HTR-8/SVneo (cell line): ENCODE results near the gene OSBPL6.
A peak's percentile ranks its signal among the peaks of the same experiment; 100 is the strongest.
"Not testable (repeated sequence)": the region's sequence is repeated elsewhere in the genome, so short reads cannot be mapped to it uniquely, and the experiment has no call there.

Experiments used
- DNase-seq: peaks from one replicate; pipeline ENCODE4 v3.0.0; 2011; ENCODE audit warnings: low spot score, mixed read lengths; ENCODE audit not compliant: insufficient read length
- FAIRE-seq: peaks from 2 replicates; lab custom pipeline; 2011; peaks lifted over from hg19 to GRCh38; lab: Jason Lieb, UNC

OSBPL6 gene

GRCh38 chr2:178292586-178292985 is 98.3 kb downstream of the OSBPL6 start:
- DNase-seq = no peak
- no peak for FAIRE-seq

GRCh38 chr2:178295115-178295514 is 100.8 kb downstream of the OSBPL6 start:
- DNase-seq (no peak), FAIRE-seq (no peak)

DNA sequence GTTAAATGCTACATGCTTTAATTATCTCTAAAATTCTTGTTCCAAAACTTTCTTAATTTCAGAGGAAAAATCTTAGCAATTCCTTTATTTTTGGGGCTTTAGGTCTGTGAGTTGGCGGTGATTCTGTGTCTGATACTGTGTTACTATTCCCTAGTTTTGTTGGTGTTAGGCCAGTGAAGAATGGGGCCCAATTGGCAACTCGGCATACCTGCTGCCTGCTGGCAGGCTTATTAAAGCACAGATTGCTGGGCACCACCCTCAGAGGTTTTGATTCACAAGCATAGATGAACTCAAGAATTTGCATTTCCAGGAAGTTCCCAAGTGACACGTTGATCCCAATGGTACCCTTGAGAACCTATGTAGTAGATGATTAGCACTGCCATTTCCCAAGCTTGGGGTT is 101.6 kb downstream of the OSBPL6 start:
- DNase-seq (no peak), FAIRE-seq (no peak)

- DNase-seq (no peak), FAIRE-seq (no peak)
Measured at GRCh38 chr2:178296394-178297090, 102.2 kb downstream of the OSBPL6 start.

DNA sequence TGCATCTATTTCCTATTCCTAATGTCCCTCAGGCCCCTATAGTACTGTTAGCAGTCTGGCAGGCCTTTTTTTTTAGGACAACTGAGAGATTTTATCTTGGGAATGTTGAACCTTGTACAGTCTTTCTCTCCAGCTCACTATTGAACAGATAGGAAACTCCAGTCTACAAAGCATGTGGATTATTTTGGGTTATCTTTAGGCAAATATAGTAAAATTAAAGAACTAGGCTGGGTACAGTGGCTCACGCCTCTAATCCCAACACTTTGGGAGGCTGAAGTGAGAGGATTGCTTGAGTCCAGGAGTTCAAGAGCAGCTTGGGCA is 102.7 kb downstream of the OSBPL6 start:
- no peak for FAIRE-seq
- DNase-seq = no peak

DNA sequence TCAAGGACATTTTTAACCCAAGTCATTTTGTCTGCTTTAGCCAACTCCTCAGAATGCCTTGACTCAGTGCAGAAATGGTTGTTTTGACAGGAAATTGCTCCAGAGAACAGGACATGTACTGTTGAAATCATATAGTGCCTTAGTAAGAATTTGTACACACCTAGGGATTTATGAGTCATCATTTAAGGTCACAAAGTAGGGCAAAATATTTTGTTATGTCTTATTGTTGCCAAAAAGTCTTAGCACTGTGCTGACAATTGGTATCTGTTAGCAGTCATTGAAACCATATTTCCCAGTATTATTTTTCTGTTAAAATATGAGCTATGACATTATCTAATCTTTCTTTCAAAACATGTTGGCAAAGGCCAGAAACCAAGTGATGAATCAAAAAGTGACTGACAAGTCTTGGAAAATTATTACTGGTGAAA is 104.5 kb downstream of the OSBPL6 start:
- FAIRE-seq (no peak), DNase-seq (no peak)

DNA sequence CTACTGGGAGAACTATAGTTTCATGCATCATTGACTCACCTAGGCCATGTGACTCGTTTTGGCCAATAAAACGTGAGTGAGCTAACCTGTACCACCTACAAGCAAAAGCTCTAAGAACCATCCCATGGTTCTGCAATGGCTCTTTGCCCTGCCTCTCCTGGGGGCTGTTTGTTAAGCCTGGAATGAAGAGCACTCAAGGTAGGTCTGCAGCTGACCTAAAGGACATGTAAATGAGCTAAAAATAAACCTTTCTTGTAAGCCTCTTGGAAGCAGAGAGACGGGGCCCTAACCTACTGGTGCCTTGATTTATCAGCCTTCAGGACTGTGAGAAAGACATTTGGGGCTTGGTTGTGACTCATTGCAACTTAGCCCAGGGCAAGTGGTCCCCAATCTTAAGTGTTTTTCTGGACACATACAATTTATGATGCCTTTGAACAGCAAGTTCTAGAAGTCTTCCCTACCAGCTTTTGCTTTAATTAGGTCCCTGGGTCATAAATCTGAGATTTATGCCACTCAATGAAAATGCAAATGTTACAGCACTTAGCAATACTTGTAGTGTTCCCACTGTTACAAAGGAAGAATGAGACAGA is 107.4 kb downstream of the OSBPL6 start:
- DNase-seq (no peak), FAIRE-seq (no peak)

DNA sequence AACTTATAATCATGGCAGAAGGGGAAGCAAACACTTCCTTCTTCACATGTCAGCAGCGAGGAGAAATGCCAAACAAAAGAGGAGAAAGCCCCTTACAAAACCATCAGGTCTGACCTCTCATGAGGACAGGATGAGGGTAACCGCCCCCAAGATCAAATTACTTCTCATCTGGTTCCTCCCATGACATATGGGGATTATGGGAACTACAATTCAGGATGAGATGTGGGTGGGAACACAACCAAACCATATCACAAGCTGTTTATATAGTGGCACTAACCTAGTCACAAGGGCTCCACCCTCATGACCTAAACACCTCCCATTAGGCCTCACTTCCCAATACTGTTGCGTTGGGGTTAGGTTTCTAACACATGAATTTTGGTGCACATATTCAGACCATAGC is 110.0 kb downstream of the OSBPL6 start:
- FAIRE-seq (no peak), DNase-seq (no peak)

- DNase-seq (peak; percentile 6), FAIRE-seq (no peak)
Measured at GRCh38 chr2:178306352-178307073, 112.2 kb downstream of the OSBPL6 start.

GRCh38 chr2:178307650-178308049 is 113.3 kb downstream of the OSBPL6 start:
- FAIRE-seq (no peak), DNase-seq (no peak)

GRCh38 chr2:178309541-178309940 is 115.2 kb downstream of the OSBPL6 start:
- FAIRE-seq (no peak), DNase-seq (no peak)

DNA sequence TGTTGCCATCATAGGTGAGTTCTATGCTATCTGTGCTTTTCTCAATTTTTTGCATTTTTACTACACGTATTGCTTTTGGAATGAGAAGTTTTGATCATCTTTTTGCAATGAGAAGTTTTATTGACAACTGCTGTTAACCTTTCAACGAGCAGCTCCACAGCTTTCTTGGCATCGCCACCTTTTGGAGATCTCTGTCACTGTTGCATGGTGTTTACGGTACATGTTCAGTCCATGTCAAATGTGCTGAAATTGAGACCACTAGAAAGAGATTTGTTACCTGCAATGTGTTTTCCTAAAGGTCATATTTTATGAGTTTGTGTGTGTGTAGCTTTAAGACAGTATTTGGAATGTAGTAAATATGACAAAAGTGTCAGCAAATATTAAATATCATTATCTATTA is 120.8 kb downstream of the OSBPL6 start:
- FAIRE-seq = no peak
- DNase-seq = no peak

DNA sequence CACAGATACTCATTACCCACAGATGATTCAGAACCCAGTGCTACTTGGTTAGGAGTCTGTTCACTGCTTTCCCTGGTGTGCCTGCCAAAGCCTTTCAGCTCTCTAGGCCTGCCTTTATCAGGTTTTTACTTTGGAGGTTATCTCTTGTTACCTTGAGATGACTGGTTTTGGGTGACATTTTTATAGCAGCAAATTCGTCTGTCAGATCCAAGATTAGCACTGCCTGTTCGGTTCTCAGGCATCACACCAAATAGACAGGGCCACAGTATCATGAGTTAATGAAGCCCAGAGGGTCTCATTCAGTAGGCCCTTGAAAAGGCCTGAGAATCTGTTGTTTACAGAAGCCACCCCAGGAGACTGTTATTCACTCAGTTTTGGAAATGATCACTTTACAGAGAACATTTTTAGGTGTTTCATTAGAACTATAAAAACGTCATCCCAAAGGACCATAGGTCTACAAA is 121.2 kb downstream of the OSBPL6 start:
- DNase-seq (no peak), FAIRE-seq (no peak)

DNA sequence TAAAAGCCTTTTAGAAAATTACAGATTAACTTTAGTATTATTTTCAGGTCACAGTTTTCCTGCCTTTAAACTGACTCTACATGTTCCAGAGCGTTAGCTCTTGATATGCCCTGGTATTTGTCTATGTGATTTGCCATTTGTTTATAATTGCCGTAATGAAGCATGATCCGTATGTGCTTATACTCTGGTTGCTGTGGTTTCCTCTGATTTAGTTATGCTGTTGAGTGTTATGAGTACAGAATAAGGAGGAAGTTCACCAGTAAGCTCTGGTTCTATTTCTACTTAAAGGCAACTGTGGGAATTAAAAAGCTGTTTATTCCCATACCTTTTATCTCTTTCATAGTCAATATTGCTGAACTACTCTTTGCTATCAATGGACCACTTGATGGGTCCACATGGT is 123.5 kb downstream of the OSBPL6 start:
- no peak for DNase-seq
- no peak for FAIRE-seq

DNA sequence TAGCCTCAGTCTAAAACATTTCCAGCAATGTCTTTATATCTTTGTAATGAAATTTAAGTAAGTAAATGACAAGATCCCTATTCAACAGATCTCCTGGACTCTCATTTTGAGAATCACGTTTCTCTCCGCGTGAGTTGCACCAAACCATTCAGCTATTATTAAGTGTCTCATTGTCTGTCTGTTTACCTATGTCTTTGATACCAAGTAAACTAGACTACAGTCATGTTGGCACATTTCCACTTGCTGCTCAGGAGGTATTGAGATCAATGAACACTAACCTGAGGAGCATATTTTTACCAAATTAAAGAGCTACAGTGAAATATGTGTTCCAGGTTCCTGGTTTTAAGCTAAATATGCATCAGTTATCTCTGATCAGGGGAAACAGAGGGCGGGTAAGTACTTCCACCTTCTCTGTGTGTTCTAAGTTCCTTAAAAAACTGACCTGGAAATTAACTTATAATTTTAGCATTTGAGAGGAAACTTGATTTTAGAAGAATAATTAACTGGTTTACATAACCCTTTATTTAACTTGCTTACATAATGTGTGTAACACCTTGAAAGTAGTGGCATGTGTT is 125.8 kb downstream of the OSBPL6 start:
- no peak for DNase-seq
- FAIRE-seq = no peak

DNA sequence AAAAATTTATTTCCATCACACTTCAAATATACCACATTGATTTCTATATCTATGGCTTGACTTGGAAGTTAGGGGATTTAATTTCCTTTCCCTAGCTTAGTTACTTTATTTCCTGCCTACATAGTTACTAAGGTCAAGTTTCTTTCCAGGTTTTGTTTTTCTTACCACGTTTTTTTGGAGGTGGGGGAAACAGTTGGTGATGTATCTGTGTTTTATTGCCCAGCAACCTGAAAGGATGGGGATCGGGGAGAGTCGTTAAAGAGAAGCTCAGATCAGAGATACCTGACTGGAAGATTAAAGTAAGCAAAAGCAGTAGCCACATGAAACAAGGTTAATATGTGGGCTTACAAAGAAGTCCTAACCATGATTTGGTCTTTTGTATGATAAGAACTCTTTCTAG is 127.8 kb downstream of the OSBPL6 start:
- FAIRE-seq (no peak), DNase-seq (no peak)

GRCh38 chr2:178323331-178323730 is 129.0 kb downstream of the OSBPL6 start:
- FAIRE-seq, DNase-seq: not testable (repeated sequence)

DNA sequence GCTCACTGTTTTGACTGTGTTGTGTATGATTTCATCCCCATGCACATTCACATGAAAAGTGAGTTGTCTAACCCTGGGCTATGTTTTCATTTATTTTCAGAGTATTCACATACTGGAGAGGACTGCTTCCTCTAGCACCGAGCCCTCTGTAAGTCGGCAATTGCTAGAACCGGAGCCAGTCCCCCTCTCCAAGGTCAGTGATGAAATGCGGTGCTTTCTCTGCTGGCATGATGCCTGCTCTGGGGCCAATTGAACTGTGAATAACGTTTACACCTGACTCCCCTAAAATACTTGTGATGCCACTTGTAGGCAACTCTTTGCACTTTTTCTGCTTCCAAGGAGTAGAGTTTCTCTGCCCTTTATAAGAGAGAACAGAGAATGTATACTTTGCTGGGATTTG is 129.8 kb downstream of the OSBPL6 start:
- FAIRE-seq (no peak), DNase-seq (no peak)

DNA sequence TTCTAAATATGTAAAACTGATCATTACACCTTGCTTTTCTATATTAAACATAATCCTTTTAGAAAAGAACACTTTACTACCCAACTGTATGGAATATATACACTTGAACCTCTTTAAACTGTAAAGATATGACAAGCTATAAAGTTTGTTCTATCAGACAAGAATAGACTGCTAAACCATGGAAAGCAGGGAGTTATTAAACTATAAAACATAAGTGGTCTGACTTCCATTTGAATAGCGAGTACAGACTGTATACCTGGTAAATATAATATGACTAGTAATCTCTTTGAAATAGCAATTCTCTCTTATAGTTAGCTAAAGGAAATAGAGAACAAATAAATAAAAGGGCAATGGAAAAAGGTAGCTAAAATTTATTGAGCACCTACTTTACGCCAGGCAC is 131.0 kb downstream of the OSBPL6 start:
- DNase-seq (no peak), FAIRE-seq (no peak)

DNA sequence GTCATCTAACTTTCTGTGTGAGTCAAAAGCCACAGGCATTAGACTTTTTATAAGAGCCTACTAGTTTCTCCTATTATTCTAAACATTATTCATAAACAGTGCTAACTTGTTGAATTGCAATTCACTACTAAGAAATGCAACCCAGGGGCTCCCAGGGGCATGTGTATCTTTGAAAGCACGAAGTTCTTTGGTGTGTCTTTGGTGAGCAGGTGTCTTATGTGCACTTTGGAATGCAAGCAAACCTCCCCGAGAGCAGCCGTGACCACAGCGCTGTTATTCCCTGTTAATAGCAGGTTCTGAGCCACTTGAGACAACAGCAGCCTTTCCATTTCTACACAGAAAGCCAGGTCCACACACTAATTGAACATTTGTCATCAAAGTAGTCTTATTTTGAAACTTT is 133.2 kb downstream of the OSBPL6 start:
- no peak for FAIRE-seq
- no peak for DNase-seq

- FAIRE-seq (no peak), DNase-seq (no peak)
Measured at GRCh38 chr2:178328037-178328436, 133.7 kb downstream of the OSBPL6 start.
